ENCODE results near the gene TBCA.

DNA sequence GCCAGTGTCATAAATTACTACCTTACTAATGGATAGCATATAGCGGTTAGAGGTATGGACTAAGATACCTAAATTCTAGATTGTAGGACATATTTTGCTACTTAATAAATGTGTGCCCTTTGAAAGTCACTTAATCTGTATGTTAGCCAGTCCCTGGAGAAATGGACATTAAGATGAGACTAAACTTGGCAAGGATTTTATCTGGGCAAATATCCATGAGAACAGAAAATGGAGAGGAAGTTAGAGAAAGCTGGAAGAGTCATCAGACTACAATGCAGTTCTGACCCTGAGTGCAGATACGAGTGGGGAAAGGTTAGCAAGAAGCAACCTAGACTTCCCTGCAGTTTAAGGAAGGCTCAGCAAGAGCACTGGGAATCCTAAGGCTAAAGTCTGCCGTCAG, 33.0 kb downstream of the TBCA start:
- TF ChIP-seq, protein P1, sequence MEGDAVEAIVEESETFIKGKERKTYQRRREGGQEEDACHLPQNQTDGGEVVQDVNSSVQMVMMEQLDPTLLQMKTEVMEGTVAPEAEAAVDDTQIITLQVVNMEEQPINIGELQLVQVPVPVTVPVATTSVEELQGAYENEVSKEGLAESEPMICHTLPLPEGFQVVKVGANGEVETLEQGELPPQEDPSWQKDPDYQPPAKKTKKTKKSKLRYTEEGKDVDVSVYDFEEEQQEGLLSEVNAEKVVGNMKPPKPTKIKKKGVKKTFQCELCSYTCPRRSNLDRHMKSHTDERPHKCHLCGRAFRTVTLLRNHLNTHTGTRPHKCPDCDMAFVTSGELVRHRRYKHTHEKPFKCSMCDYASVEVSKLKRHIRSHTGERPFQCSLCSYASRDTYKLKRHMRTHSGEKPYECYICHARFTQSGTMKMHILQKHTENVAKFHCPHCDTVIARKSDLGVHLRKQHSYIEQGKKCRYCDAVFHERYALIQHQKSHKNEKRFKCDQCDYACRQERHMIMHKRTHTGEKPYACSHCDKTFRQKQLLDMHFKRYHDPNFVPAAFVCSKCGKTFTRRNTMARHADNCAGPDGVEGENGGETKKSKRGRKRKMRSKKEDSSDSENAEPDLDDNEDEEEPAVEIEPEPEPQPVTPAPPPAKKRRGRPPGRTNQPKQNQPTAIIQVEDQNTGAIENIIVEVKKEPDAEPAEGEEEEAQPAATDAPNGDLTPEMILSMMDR (IDR thresholded peaks at IDR 0.05), result no peak
- no peak for TF ChIP-seq POLR2AphosphoS5 (IDR thresholded peaks at IDR 0.05; ENCODE audit: low read depth, low read length)
- TF ChIP-seq SIN3A (IDR thresholded peaks at IDR 0.05; ENCODE audit: borderline replicate concordance, insufficient read depth, low read depth, low read length), result no peak
- TF ChIP-seq TCF7L2 (IDR thresholded peaks at IDR 0.05; ENCODE audit: low read depth, low read length), result no peak

Measured in Panc1 (cell line).